HepG2 (cell line): Measurements from ENCODE around the gene SLC9B2. TPM values are rescaled to one million over a fixed set of nuclear protein-coding genes. Genes with fewer than 3 reads are reported as not detected.

Experiments used
- ATF7 ChIP-seq, 2 experiments: fragments of 450-650 bp in 1 of 2; sonication (generic) in 1 of 2; formaldehyde crosslinking in 1 of 2; IDR thresholded peaks; 2 replicates each; pipeline versions ENCODE4 v1.4.0 to v1.6.1; 2016 to 2020; ENCODE audit warnings: antibody characterized with exemption in 1 of 2, mild to moderate bottlenecking in 1 of 2, missing genetic modification reagents in 1 of 2
- BRCA1 ChIP-seq: sonication (generic); formaldehyde crosslinking; IDR thresholded peaks from 2 replicates; pipeline ENCODE4 v1.4.0; 2020; ENCODE audit warnings: missing genetic modification reagents
- CEBPB ChIP-seq: IDR thresholded peaks from 2 replicates; pipeline ENCODE4 v1.6.1; 2011; ENCODE audit warnings: low read depth, low read length, improper control_type of control experiment, borderline replicate concordance
- CERS6 ChIP-seq: sonication (generic); formaldehyde crosslinking; IDR thresholded peaks from 2 replicates; pipeline ENCODE4 v1.5.0; 2020; ENCODE audit warnings: missing genetic modification reagents
- SOX5 ChIP-seq: IDR thresholded peaks from 2 replicates; pipeline ENCODE4 v1.6.1; 2016; ENCODE audit warnings: borderline replicate concordance
- ZNF207 ChIP-seq: fragments of 450-650 bp; IDR thresholded peaks from 2 replicates; pipeline ENCODE4 v1.6.1; 2016; ENCODE audit warnings: antibody characterized with exemption, borderline replicate concordance
- ZNF609 ChIP-seq: sonication (generic); formaldehyde crosslinking; IDR thresholded peaks from 2 replicates; pipeline ENCODE4 v1.4.0; 2020; ENCODE audit warnings: mild to moderate bottlenecking, missing genetic modification reagents, borderline replicate concordance
- polyA plus RNA-seq, 8 experiments: library from polyadenylated mRNA; depleted of rRNA in 3 of 8; stranded (reverse) in 7 of 8; unstranded in 1 of 8; fragments of >200 nt; fragmentation: Illumina TruSeq in 4 of 8; extraction: Trizol in 4 of 8; gene quantifications; 2 replicates each; pipeline versions ENCODE4 v1.2.1 to v1.2.3, GENCODE V29; 2011 to 2016; ENCODE audit warnings: low read depth in 4 of 8, missing spikeins in 1 of 8, mixed read lengths in 1 of 8; ENCODE audit not compliant: insufficient read depth in 1 of 8
- total RNA-seq, 5 experiments: library from RNA; depleted of rRNA; stranded (reverse); fragments of >200 nt; fragmentation: Illumina TruSeq; extraction: Trizol; gene quantifications; 2 replicates each; pipeline ENCODE4 v1.2.3, GENCODE V29; 2016; ENCODE audit warnings: low read depth in 1 of 5

The SLC9B2 gene
- total and polyA plus RNA-seq, 2 of the 13 experiments (the other 11 are each of a cell fraction or from before 2014, with no cell fraction given) = 23.5 to 38.5 TPM

GRCh38 chr4:103099691-103100392, 23.3 kb upstream of the SLC9B2 start, which contains the start of gene BDH2 (continued):
- TF ChIP-seq CERS6 (CRISPR knock-in tag) = no peak
- TF ChIP-seq ATF7 (IDR thresholded peaks at IDR 0.05) = no peak
- no peak for TF ChIP-seq ATF7 (CRISPR knock-in tag; IDR thresholded peaks at IDR 0.05)
- TF ChIP-seq CEBPB = peak; percentile 29; the same call in 1 of the 2 replicates
- TF ChIP-seq BRCA1 (CRISPR knock-in tag) = no peak
- no peak for TF ChIP-seq ZNF609 (CRISPR knock-in tag)
- peak; percentile 52 for TF ChIP-seq SOX5 (CRISPR knock-in tag)
- no peak for TF ChIP-seq ZNF207
